Astrocyte (in vitro differentiated cells and primary cell): ENCODE results near the gene ENTPD8. TPM values are rescaled to one million over a fixed set of nuclear protein-coding genes. Genes with fewer than 3 reads are reported as not detected.

Experiments used
- DNase-seq: peaks from one replicate; pipeline ENCODE4 v3.0.0-alpha.2; 2010; ENCODE audit warnings: low read depth
- FAIRE-seq: peaks from 2 replicates; lab custom pipeline; 2011; peaks lifted over from hg19 to GRCh38; lab: Jason Lieb, UNC
- H2AFZ ChIP-seq: 2 replicates; pipeline ENCODE4 v1.6.0; 2012; ENCODE audit warnings: low read depth, low read length, inconsistent platforms
- H3K27ac ChIP-seq: 2 replicates; pipeline ENCODE4 v1.5.1; 2011; ENCODE audit warnings: low read depth, low read length, inconsistent platforms
- H3K27me3 ChIP-seq: 2 replicates; pipeline ENCODE4 v1.6.0; 2011; ENCODE audit warnings: low read length, inconsistent platforms; ENCODE audit not compliant: insufficient read depth
- H3K36me3 ChIP-seq: 2 replicates; pipeline ENCODE4 v1.5.1; 2011; ENCODE audit warnings: low read length, inconsistent platforms; ENCODE audit not compliant: insufficient read depth
- H3K4me1 ChIP-seq: 2 replicates; pipeline ENCODE4 v1.5.1; 2011; ENCODE audit warnings: low read length, inconsistent platforms; ENCODE audit not compliant: insufficient read depth
- H3K4me2 ChIP-seq: 2 replicates; pipeline ENCODE4 v1.6.0; 2012; ENCODE audit warnings: low read length, inconsistent platforms
- H3K4me3 ChIP-seq: 2 replicates; pipeline ENCODE4 v1.5.1; 2011; ENCODE audit warnings: low read depth, mild to moderate bottlenecking, low read length, inconsistent platforms; ENCODE audit not compliant: insufficient read depth
- H3K79me2 ChIP-seq: 2 replicates; pipeline ENCODE4 v1.6.0; 2012; ENCODE audit warnings: mild to moderate bottlenecking, low read length, inconsistent platforms; ENCODE audit not compliant: insufficient read depth
- H3K9ac ChIP-seq: 2 replicates; pipeline ENCODE4 v1.6.0; 2012; ENCODE audit warnings: mild to moderate bottlenecking, low read length, inconsistent platforms
- H3K9me3 ChIP-seq: 2 replicates; pipeline ENCODE4 v1.5.1; 2012; ENCODE audit warnings: low read depth, mild to moderate bottlenecking, low read length, inconsistent platforms; ENCODE audit not compliant: insufficient read depth
- H4K20me1 ChIP-seq: 2 replicates; pipeline ENCODE4 v1.6.0; 2012; ENCODE audit warnings: low read length, inconsistent platforms; ENCODE audit not compliant: insufficient read depth
- H3K27ac Mint-ChIP-seq: one replicate; pipeline ENCODE4 v1.8.0; 2021; ENCODE audit warnings: mild to moderate bottlenecking, mixed read lengths; ENCODE audit not compliant: unreplicated experiment
- H3K27me3 Mint-ChIP-seq: one replicate; pipeline ENCODE4 v1.8.0; 2021; ENCODE audit warnings: low read depth, mixed read lengths; ENCODE audit not compliant: unreplicated experiment
- H3K36me3 Mint-ChIP-seq: one replicate; pipeline ENCODE4 v1.8.0; 2021; ENCODE audit warnings: low read depth, mixed read lengths; ENCODE audit not compliant: unreplicated experiment
- H3K4me1 Mint-ChIP-seq: one replicate; pipeline ENCODE4 v1.8.0; 2021; ENCODE audit warnings: low read depth, mixed read lengths; ENCODE audit not compliant: unreplicated experiment
- H3K4me3 Mint-ChIP-seq: one replicate; pipeline ENCODE4 v1.8.0; 2021; ENCODE audit warnings: mild to moderate bottlenecking, moderate library complexity, mixed read lengths; ENCODE audit not compliant: unreplicated experiment
- H3K9me3 Mint-ChIP-seq: one replicate; pipeline ENCODE4 v1.8.0; 2021; ENCODE audit warnings: mild to moderate bottlenecking, mixed read lengths; ENCODE audit not compliant: unreplicated experiment
- CTCF ChIP-seq: IDR thresholded peaks from 2 replicates; pipeline ENCODE4 v1.5.1; 2011; ENCODE audit warnings: low read depth, mild to moderate bottlenecking, inconsistent platforms, low read length, moderate library complexity; ENCODE audit not compliant: insufficient read depth
- EZH2 ChIP-seq: IDR thresholded peaks from 2 replicates; pipeline ENCODE4 v1.6.1; 2012; ENCODE audit warnings: mild to moderate bottlenecking, low read length, inconsistent platforms; ENCODE audit not compliant: insufficient read depth
- total RNA-seq: library from RNA; stranded (reverse); gene quantifications from 2 replicates; pipeline ENCODE4 v1.2.1, GENCODE V29; 2021

The ENTPD8 gene
- total RNA-seq, 1 donor from 2014 or later: 0.11 TPM

- no peak overlapping the region for H3K27ac Mint-ChIP-seq
- no peaks in the 10 kb centered on the region for H3K79me2 ChIP-seq
- peaks cover 5% of the 10 kb centered on the region for H3K4me1 ChIP-seq
- no peak overlapping the region for H3K27ac ChIP-seq
- no peak overlapping the region for H2AFZ ChIP-seq
- no peaks in the 10 kb centered on the region for H3K36me3 Mint-ChIP-seq
- H3K9me3 ChIP-seq: no peaks in the 10 kb centered on the region
- TF ChIP-seq CTCF (no peak), EZH2 (no peak)
- no peaks in the 10 kb centered on the region for H4K20me1 ChIP-seq
- no peaks in the 10 kb centered on the region for H3K9me3 Mint-ChIP-seq
- DNase-seq: no peak
- H3K27me3 ChIP-seq: no peaks in the 10 kb centered on the region
- no peak overlapping the region for H3K4me3 ChIP-seq
- H3K36me3 ChIP-seq: no peaks in the 10 kb centered on the region
- H3K4me2 ChIP-seq: no peak overlapping the region
- FAIRE-seq: no peak
- no peaks in the 10 kb centered on the region for H3K4me1 Mint-ChIP-seq
- peaks cover under 1% of the 10 kb centered on the region for H3K27me3 Mint-ChIP-seq
- H3K4me3 Mint-ChIP-seq: no peak overlapping the region
- H3K9ac ChIP-seq: no peak overlapping the region
These were observed 12.2 kb downstream of the ENTPD8 start for GRCh38 chr9:137428841-137429545.

- Mint-ChIP-seq H3K9me3 (no peaks in the 10 kb centered on the region), H3K4me3 (no peak overlapping the region), H3K27ac (no peak overlapping the region), H3K27me3 (no peaks in the 10 kb centered on the region), H3K36me3 (no peaks in the 10 kb centered on the region), H3K4me1 (no peaks in the 10 kb centered on the region)
- Histone ChIP-seq H3K9ac (no peak overlapping the region), H3K36me3 (no peaks in the 10 kb centered on the region), H4K20me1 (no peaks in the 10 kb centered on the region), H3K4me3 (no peak overlapping the region), H3K4me2 (no peak overlapping the region), H3K27ac (no peak overlapping the region), H3K4me1 (peaks cover 5% of the 10 kb centered on the region), H3K9me3 (no peaks in the 10 kb centered on the region), H2AFZ (no peak overlapping the region), H3K27me3 (no peaks in the 10 kb centered on the region), H3K79me2 (no peaks in the 10 kb centered on the region)
- TF ChIP-seq EZH2 (no peak), CTCF (no peak)
- no peak for FAIRE-seq
- DNase-seq: no peak
These were observed 12.9 kb downstream of the ENTPD8 start for GRCh38 chr9:137428311-137428630.

DNA sequence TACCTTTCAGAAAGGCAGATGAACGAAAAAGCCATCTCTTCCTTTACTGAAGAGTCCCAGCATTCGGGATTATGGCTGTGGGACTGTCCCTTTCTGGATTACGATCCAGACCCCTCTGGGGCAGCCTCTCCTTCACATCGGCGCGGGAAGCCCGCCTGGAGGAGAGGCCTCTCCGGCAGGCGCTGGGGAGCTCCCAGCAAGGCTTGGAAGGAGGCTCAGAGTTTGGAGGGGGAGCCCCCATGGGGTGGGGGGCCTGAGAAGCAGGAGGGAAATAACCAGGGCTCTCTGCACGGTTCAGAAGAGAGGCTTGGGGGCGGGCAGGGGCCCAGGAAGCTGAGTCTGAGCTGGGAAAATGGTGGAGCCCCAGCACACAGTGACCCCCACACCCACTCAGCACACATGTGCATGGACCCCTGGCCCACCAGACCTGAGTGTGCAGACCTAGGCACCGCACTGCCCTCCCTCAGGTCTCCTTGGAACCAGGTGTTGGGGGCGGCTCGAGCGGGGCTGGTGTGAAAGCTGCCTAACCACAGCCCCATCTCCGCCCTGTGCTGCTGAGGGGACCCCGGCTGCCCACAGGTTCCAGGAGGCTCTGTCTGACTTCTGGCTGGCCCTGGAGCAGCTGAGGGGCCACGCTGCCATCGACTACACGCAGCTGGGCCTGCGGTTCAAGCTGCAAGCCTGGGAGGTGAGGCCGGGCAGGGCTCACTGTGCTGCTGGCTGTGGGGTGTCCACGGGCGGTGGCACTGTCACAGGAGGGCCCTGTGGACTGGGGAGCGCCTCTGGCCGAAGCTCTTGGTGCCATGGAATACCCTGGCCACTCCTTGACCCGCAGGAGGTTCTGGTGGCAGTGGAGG lies 13.5 kb downstream of the ENTPD8 start:
- peaks cover 5% of the 10 kb centered on the region for H3K4me1 ChIP-seq
- no peaks in the 10 kb centered on the region for H4K20me1 ChIP-seq
- H3K4me2 ChIP-seq: no peak overlapping the region
- H3K9ac ChIP-seq: no peak overlapping the region
- H3K9me3 ChIP-seq: no peaks in the 10 kb centered on the region
- H3K36me3 Mint-ChIP-seq: no peaks in the 10 kb centered on the region
- no peaks in the 10 kb centered on the region for H3K27me3 Mint-ChIP-seq
- no peak overlapping the region for H3K27ac ChIP-seq
- TF ChIP-seq EZH2 (no peak), CTCF (no peak)
- no peak overlapping the region for H2AFZ ChIP-seq
- no peaks in the 10 kb centered on the region for H3K4me1 Mint-ChIP-seq
- DNase-seq (no peak), FAIRE-seq (no peak)
- no peaks in the 10 kb centered on the region for H3K36me3 ChIP-seq
- no peak overlapping the region for H3K4me3 Mint-ChIP-seq
- no peak overlapping the region for H3K27ac Mint-ChIP-seq
- H3K79me2 ChIP-seq: no peaks in the 10 kb centered on the region
- no peaks in the 10 kb centered on the region for H3K9me3 Mint-ChIP-seq
- H3K4me3 ChIP-seq: no peak overlapping the region
- H3K27me3 ChIP-seq: no peaks in the 10 kb centered on the region
